ENCODE data around the gene AP1M1.

GRCh38 chr19:16206046-16206605, 8.4 kb downstream of the AP1M1 start:
- no peak for TF ChIP-seq GATA2 (IDR thresholded peaks at IDR 0.05; ENCODE audit: low read depth, low read length)
- no peak for TF ChIP-seq GATA3 (IDR thresholded peaks at IDR 0.05; ENCODE audit: low read depth, low read length)
